Measurements from ENCODE around the gene PABPN1. TPM values are rescaled to one million over a fixed set of nuclear protein-coding genes. Genes with fewer than 3 reads are reported as not detected.

Gene PABPN1
- total RNA-seq, 2 donors from 2014 or later = 26.0 to 36.1 TPM

- TF ChIP-seq CTCF (IDR thresholded peaks at IDR 0.05) = no peak
- H3K9me3 ChIP-seq = no peaks in the 10 kb centered on the region
- H3K4me3 ChIP-seq = peak within 1 kb of the TSS; percentile 55 to 61
- H3K27ac ChIP-seq = peak within 1 kb of the TSS; percentile 56 to 71
- peaks cover 0 to 20% of the 10 kb centered on the region in 2 donors for H3K4me1 ChIP-seq
- H3K27me3 ChIP-seq = no peaks in the 10 kb centered on the region
- DNase-seq (ENCODE audit: low spot score) = peak; percentile 86
- peaks cover 4% of the 10 kb centered on the region for H3K36me3 ChIP-seq
Measured at GRCh38 chr14:23352506-23353432, 31.5 kb downstream of the PABPN1 start, which contains the start of gene SLC22A17. Gene SLC22A17, minus strand, starts transcription at chr14:23352887.

- TF ChIP-seq CTCF (IDR thresholded peaks at IDR 0.05) = no peak
- Histone ChIP-seq H3K27me3 (no peaks in the 10 kb centered on the region), H3K4me3 (no peak overlapping the region), H3K4me1 (peaks cover 0 to 24% of the 10 kb centered on the region in 2 donors), H3K9me3 (no peaks in the 10 kb centered on the region), H3K27ac (peak overlapping the region in 1 of 2 donors; percentile 71), H3K36me3 (peaks cover 4% of the 10 kb centered on the region)
- DNase-seq (ENCODE audit: low spot score) = no peak
Measured at GRCh38 chr14:23353433-23353780, 32.1 kb downstream of the PABPN1 start.

GRCh38 chr14:23354990-23355389 lies 33.7 kb downstream of the PABPN1 start:
- peaks cover 4% of the 10 kb centered on the region for H3K36me3 ChIP-seq
- no peak for TF ChIP-seq CTCF (IDR thresholded peaks at IDR 0.05)
- H3K4me3 ChIP-seq = no peak overlapping the region
- no peak overlapping the region for H3K27ac ChIP-seq
- DNase-seq (ENCODE audit: low spot score) = no peak
- H3K27me3 ChIP-seq = no peaks in the 10 kb centered on the region
- no peaks in the 10 kb centered on the region for H3K9me3 ChIP-seq
- peaks cover 0 to 27% of the 10 kb centered on the region in 2 donors for H3K4me1 ChIP-seq

GRCh38 chr14:23355871-23356435 lies 34.7 kb downstream of the PABPN1 start:
- H3K9me3 ChIP-seq = no peaks in the 10 kb centered on the region
- no peak for TF ChIP-seq CTCF (IDR thresholded peaks at IDR 0.05)
- H3K36me3 ChIP-seq = peaks cover 4% of the 10 kb centered on the region
- H3K4me1 ChIP-seq = peaks cover 0 to 27% of the 10 kb centered on the region in 2 donors
- no peaks in the 10 kb centered on the region for H3K27me3 ChIP-seq
- peak; percentile 40 for DNase-seq (ENCODE audit: low spot score)
- H3K27ac ChIP-seq = no peak overlapping the region
- H3K4me3 ChIP-seq = no peak overlapping the region

GRCh38 chr14:23356662-23357061 lies 35.4 kb downstream of the PABPN1 start:
- H3K4me3 ChIP-seq = no peak overlapping the region
- no peak overlapping the region for H3K27ac ChIP-seq
- peaks cover 0 to 25% of the 10 kb centered on the region in 2 donors for H3K4me1 ChIP-seq

More at GRCh38 chr14:23356662-23357061, 35.4 kb downstream of the PABPN1 start:
- Histone ChIP-seq H3K27me3 (no peaks in the 10 kb centered on the region), H3K9me3 (no peaks in the 10 kb centered on the region), H3K36me3 (peaks cover 4% of the 10 kb centered on the region)
- peak; percentile 50 for DNase-seq (ENCODE audit: low spot score)
- no peak for TF ChIP-seq CTCF (IDR thresholded peaks at IDR 0.05)

Measured in right atrium auricular region (tissue), 2 donors.